DMS53 (cell line): ENCODE results near the gene UCKL1.
"Not testable (repeated sequence)": the region's sequence is repeated elsewhere in the genome, so short reads cannot be mapped to it uniquely, and the experiment has no call there.

ENCODE experiments used
- DNase-seq: peaks from one replicate; lab custom pipeline; 2025; lab: John Stamatoyannopoulos, UW

UCKL1 gene

DNA sequence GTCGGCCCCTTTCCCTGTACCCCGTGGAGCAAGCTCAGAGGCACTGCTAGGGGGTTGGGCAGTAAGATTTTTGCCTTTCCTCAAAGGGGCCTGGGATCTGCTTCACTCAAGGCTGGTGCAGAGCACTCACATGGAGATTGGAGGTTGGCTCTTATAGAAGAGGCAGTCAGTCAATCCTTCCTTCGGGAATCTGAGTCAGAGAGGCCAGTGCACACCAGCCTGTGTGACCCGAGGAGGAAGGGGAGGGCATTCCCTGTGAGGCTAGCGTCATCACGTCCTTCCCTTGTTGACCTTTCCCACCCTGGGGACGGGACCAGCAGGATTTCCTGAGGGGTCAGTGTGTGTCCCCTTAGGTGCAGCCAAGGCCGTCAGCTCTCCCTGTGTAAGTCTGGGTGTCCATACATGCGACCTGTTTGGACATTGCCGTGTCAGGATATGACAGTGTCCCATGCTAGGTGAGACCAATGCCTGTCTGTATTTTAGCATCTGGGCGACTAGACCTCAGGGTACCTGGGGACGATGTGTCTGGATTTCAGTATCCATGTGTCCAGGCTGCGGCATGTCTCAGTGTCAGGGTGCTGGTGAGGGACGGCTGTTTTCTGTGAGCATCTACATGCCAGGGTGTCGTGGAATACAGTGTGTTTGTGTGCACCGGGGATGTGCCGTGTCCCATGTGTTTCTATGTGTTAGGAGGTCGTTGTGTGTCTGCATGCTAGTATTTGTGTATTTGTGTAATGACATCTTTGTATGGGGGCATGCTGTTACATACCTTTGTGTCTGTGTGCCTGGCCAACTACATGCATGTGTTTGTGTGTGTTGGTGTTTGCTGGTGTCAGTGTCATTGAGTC lies 16.3 kb upstream of the UCKL1 start:
- DNase-seq, result no peak

DNA sequence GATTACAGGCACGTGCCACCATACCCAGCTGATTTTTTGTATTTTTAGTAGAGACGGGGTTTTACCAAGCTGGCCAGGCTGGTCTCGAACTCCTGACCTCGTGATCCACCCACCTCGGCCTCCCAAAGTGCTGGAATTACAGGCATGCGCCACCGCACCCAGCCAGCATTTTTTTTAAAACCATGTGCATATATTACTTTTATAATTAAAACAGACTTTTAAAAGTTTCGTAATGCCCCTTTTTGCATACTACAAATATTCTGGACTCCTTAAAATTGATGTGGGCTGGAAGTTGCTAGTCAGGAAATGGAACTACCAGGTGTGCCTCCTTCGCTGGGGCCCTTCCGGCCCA lies 15.7 kb upstream of the UCKL1 start:
- not testable (repeated sequence) for DNase-seq

DNA sequence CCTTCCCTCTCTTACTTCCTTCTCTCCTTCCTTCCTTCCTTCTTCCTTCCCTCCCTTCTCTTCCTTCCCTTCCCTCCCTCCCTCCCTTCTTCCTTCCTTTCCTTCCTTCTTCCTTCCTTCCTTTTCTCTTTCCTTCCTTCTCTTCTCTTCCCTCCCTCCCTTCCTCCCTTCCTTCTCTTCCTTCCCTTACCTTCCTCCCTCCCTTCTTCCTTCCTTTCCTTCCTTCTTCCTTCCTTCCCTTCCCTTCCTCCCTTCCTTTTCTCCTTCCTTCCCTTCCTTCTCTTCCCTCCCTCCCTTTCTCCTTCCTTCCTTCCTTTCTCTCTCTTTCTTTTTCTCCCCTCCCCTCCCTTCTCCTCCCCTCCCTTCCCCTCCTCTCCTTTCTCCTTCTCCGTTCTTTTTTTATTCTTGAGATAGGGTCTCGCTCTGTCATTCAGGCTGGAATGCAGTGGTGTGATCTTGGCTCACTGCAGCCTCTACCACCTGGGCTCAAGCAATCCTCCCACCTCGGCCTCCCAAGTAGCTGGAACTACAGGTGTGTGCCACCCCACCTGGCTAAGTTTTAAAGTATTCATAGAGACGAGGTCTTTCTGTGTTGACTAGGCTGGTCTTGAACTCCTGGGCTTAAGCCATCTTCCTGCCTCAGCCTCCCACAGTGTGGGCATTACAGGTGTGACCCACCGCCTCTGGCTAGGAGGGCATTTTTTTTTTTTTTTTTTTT lies 14.7 kb upstream of the UCKL1 start:
- DNase-seq, result no peak

DNA sequence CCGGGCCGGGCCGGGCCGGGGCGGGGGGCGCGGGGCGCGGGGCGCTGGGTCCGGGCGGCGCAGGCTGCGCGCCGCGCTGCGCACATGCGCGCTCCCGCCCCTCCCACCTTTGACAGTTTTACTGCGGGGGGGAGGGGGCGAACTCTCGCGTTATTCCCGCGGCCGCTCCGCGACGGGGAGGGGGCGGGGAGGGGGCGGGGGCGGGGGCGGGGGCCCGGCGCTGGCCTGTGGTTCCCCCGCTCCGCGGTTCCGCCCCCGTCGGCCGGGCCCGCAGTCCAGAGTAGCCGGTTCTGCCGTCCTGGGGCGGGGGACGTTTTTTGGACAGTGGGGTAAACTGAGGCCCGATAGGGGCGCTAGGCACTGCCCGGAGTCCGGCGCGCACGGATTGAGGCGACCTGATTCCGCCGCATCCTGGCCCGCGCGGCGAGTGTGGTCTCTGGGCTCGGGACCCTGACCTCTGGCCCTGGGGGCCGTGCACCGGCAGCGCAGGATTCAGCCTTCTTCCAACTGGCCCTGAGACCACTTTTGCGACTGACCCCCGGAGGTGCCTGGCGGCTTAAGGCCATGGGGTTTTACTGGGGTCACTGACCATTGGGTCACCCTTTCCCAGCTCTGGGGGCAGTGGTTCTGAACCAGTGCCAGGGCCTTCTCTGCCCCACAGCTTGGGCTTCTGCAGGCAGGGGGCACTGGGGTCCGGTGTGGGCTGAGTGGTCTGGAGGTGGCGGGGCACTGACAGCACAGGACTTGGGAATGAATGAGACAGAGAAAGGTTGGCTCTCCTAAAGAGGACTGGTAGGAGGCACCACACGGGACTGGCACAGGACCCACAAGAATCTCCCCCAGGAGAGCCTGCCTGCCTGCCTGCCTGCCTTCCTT lies 13.9 kb upstream of the UCKL1 start, which contains the start of gene ZNF512B:
TSS of gene ZNF512B (minus strand) at position 93 of the 876 bp plus-strand sequence. CDS start 1,980 bp downstream, outside the sequence.
- DNase-seq, result peak; percentile 86

DNA sequence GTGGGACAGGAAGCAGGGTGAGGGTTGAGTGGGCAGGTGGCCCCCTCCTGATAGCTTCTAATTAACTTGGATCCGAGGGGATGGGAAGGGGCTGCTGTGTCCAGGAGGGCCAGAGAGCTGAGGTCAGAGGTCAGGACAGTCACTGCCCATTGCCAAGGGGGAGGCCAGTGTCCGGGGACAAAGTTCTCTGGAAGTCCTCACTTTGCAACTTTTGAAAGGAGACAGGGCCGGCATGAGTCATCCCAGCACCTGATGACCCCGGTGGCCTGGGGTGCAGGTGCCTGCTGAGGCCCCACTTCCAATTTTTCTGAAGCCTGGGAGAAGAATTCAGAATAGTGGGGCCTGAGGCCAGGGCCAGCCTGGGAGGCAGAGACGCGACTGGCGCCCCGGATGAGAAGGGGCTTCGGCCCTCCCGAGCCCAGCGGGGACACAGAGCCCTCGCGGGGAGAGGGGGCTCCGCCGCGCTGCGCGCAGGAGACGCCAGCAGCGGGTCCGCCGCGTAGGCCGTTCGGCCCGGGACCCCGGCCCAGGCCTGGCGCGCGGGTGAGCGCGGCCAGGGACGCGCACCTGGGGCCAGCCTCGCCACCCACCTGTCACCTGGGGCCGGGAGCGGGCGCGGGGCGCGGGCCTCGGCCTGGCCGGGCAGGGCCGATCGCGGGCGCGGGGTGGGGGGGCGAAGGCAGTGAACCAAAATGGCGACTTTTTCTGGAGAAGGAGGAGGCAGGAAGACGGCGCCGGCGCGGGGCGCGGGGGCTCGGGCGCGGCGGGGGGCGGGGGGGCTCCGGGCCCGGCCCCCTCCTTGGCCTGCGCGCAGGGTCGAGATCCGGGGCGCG lies 12.9 kb upstream of the UCKL1 start:
- DNase-seq, result peak; percentile 54

DNA sequence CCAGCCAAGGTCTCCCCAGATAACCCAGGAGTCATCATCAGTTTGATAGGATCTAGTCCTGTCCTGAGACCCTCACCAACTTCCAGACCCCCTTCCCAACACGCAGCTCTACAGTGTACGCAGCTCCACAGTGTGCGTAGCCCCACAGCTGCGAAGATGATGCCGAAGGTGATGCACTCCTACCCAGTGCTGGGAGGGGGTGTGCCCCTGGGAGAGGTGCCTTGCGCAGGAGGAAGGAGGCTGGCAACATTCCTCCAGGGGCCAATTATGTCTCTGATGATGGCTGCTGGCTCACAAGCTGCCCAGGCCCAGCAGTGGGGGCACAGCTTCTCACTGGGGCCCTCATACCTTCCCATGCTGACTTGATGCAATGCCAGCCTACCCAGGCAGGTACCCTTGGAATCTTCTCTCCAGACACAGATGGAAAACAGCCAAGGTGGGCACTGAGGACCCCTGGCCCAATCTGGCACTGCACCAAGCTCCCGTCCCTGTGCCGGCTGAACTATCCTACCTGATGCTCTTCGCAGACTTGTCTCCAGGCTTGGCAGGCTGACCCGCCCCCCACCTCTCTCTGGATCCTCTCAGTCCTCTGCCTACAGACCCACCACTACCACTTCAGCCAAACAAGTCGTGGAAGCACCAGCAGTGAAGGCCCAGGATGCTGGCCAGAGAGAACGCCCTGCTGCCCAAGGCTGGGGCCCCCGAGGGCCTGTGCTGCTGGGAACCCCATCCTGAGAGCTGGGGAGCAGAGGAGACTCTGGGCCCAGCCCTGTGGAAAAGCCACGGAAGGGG lies 12.1 kb upstream of the UCKL1 start:
- DNase-seq, result no peak

DNA sequence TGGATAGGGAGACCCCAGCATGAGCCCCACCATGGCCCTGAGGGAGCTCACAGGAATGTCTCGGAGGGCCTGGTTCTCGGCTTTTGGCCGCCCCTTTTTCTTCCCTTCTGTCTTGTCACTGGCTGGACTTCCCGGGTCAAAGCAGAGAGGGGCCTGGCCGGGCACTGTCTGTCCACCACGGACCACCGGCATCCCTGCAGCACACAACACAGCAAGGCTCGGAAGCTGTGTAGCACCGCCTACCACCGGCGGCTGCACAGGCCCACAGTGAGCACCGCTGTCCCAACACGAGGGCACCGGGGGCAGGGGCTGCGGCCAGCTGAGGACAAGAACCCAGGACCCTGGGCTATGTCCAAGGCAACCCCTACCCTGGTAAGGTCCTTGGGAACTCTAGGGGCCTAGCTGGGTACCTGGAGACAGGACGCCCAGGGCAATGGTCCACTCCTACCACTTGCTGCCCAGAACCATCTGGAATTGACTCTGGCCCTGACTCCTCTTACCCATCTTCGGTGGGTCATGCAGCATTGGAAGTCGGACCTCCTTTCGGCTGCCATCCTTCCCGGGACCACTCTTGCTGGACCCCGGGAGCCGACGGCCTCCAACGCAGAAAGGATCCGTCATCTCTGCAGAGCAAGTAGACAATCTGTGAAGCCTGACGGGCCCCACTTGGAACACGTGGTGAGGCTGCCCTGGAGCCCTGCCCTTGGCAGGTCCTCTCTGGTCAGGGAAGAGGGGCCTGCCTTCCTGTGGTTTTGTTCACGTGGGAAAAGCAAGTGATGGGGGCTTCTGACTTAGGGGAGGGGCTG lies 11.3 kb upstream of the UCKL1 start:
- no peak for DNase-seq

DNA sequence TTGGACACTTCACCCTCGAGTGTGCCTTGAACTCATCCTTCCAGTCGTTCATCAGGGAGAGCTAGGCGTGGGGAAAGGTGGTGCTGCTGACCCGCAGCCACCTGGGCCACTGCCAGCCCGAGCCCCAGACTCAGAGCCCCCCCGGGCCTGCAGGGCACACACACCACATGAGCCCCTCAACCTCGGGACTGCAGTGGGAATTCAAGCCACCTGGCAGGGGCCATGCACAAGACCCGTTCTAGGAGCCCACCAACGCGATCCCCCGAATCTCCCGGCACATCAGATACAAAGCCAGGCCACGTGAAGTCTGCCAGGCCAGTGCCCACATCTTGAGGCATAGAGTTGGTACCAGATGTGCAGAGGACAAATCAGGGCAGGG lies 10.7 kb upstream of the UCKL1 start:
- DNase-seq, result no peak

DNA sequence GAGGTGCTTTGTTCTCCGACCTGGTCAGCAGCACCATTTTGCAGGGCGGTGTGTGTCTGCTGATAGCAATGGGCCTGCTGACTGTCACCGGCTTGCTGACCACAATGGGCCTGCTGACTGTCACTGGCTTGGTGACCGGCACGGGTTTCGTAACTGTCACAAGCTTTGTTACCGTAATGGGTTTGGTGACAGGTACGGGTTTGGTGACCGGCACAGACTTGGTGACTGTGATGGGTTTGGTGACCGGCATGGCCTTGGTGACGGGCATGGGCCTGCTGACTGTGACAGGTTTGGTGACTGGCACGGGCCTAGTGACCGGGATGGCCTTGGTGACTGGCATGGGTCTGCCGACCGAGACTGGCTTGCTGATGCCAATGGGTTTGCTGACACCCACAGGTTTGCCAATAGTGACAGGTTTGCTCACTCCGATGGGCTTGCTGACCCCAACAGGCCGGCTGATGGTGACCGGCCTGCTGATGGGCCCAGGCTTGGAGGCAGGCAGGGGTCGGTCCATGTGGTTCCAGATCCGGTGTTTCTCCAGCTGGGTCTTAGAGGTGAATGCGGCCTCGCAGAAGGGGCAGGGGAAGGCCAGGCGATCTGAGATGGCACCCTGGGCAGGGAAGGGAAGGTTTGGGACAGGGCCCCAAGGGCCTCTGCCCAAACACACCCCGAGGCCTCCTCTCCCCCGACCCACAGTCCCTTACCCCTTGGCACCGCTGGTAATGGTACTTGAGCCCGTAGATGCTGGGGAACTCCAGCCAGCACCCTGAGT lies 10.1 kb upstream of the UCKL1 start:
- DNase-seq, result no peak

DNA sequence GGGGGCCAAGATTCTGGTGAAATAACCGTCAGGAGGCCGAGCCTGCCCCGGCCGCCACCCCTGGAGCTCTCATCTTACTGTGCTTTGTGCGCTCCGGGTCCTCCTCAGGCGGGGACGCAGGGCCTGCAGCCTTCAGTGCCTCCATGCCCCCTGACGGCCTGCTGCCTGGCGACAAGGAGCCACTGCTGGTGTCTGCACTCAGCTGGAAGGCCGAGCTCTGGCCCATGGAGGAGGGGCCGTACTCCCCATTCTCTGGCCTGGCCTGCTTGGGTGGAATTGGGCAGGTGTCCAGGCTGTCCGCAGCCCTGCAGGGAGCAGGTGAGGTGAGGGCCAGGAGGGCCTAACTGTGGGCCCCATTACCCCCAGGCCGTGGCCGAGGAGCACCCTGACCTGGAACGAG lies 8.2 kb upstream of the UCKL1 start:
- no peak for DNase-seq

DNA sequence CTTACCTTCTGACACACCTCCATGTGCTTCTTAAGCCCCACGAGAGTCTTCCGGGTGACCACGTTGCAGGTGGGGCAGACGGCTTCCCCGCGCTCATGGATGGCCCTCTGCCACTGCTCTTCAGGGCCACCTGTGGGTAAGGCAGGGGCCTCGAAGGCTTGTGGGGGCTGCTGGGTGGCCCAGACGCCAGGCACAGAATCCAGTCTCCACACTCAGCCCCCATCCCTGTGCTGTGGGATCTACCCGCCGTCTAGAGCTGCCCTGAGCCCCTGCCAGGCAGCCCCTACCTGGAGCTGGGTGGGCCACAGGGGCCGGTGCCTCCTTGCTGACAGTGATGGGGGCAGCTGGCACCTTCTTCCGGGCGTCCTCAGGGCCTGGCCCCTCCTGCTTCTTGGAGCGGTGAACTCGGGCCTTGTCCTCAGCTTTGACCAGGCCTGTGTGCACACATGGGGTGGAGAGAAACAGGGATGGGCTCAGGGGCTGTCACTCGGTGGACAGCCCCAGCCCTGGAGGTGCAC lies 7.6 kb upstream of the UCKL1 start:
- no peak for DNase-seq

DNA sequence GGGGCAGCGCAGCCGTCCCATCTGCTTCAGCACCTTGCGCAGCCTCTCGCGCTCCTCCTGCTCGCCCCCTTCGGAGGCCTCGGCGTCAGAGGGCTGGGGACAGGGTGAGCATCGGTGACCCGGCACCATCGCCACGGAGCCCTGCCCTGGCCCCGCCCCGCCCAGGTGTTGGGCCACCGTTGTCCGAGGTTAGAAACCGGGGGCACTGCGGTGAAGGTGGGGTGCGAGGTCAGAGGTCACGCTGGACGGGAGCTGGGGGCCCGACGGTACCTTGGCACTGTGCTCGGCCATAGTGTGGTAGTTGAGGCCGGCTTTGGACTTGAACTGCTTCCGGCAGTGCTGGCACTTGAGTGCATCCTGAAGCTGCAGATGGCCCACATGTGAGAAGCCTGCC lies 7.1 kb upstream of the UCKL1 start:
- DNase-seq, result no peak

DNA sequence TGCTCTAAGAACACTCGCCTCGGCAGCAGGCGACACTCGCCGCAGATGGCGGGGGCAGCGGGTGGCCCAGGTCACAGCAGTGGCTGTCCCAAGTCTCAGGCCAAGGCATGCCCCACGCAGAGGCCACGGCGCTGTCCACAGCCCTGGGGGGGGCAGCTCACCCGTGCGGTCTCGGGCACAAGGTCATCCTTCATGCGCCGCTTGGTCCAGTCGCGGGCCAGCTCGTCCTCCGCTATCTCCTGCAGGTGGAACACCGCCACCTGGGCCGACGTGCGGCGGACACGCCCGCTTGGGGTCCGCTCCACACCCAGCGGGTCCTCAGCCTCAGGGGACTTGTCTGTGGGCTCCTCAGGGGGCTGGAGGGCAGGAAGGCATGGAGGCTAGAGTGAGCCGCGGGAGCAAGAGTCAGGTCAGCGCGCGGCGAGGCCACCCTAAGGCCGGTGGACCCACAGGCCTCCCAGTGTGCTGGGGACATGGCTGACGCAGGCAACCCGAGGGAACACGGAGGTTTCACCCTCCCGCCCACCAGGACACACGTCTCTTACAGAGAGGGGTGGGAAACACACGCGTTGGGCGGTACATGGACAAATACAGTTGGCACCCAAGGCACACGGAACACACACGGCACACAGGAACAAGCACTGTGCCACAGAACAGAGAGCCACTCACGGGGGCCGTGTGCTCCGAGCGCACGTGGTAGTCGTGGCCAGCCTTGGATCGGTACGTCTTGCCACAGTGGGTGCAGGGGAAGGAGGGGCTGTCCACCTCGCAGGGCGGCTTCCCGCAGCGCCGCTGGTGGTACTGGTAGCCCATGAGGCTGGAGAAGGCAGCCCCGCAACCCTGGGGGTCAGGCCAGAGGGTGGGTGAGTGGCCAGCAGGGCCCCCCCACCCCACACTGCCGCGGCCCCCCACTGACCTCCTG lies 6.5 kb upstream of the UCKL1 start:
- DNase-seq, result no peak

DNA sequence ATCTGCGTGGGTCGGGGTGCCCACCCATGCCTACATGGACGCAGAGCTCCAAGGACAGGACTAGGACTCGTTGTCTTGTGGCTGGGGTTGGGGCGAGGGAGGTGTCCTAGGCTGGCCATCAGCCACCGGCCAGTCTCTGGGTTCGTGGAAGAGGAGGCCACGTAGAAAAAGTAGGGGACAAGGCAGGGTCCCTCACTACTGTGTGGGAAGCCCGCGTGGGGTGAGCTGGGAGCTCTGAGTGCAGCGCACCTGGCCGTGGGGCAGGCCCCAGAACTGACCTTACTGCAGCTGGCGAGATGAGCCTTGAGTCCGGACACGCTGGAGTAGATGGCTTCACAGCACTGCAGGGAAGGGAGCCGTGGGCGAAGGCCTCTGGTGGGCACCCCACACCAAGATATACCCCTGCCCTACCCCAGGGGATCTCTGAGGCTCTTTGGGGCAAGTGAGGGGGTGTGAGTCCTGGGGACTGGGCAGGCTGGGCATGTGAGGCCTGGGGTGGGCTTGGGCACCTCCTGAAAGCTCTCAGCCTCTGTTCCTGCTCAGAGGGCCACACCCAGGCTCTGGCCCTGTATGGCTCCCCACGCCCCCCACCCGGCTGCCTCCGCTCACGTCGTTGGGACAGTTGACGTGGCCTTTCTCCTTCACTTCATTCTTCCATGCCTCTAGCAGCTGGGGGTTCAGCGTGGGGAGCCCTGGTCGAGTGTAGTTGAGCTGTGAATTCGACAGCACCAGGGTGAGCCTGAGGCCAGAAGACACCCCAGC lies 5.6 kb upstream of the UCKL1 start:
- DNase-seq, result no peak

DNA sequence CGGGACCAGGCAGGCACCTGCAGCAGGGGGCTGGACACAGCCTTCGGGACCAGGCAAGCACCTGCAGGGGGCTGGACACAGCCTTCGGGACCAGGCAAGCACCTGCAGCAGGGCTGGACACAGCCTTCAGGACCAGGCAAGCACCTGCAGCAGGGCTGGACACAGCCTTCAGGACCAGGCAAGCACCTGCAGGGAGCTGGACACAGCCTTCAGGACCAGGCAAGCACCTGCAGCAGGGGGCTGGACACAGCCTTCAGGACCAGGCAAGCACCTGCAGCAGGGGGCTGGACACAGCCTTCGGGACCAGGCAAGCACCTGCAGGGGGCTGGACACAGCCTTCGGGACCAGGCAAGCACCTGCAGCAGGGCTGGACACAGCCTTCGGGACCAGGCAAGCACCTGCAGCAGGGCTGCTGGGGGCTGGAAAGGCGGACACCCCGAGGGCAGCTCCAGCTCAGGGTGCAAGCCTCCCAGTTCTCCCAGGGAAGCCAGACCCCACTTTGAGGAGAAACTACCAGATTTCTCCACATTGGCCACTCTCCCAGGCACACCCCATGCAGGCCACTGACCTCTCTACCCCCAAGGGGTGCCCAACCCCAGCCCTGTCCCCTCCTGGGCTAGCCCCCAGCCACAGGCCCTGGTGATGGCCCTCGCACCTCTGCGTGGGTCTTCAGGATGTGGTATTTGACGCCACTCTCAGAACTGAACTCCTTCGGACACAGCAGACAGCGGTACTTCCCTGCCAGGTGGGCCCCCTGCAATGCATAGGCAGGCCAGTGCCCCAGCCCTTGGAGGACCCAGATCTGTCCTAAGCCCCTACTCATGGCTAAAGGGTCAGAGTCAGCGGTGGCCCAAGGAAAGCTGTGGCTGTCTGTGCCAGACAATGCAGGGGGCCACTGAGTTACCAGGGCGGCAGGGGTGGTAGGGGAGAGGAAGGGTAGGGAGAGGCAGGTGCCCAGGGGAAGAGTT lies 4.7 kb upstream of the UCKL1 start:
- DNase-seq, result not testable (repeated sequence)

DNA sequence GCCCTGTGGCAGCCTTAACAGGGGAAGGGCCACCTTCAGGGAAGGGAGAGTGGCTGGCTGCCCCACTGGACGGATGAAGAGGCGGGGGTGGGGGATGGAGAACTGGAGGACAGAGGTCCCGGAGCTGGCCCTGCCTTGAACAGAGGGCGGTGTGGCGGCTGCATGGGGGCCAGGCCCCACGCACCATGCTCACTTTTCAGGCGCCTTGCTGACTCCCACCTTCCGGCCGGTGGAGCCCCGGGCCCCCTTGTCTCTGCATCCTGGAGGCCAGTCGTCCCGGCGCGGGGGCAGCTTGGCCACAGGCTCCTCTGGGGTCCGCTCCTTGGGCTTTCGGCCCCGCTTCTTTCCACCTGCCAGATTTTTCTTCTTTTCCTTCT lies 3.5 kb upstream of the UCKL1 start:
- DNase-seq, result no peak
